Activated CD4-positive, alpha-beta T cell treated with anti-CD3 and anti-CD28 coated beads for 36 hours (primary cell): ENCODE measurements around the gene CCDC188. TPM values are rescaled to one million over a fixed set of nuclear protein-coding genes. Genes with fewer than 3 reads are reported as not detected.
A peak's percentile ranks its signal among the peaks of the same experiment; 100 is the strongest.

Experiments
- ATAC-seq: fragments of 200-7000 bp; cut with Tn5 transposase; one replicate; pipeline ENCODE4 v1.10.0; 2021; ENCODE audit warnings: mild to moderate bottlenecking, moderate library complexity
- CTCF ChIA-PET: fragments of 350-600 bp; sonication (Branson Sonifier 250); formaldehyde crosslinking; loops from one replicate; lab custom pipeline; 2021; ENCODE audit warnings: antibody characterized with exemption; lab: Charles Lee
- POLR2A ChIA-PET: fragments of 350-600 bp; sonication (Branson Sonifier 250); formaldehyde crosslinking; loops from one replicate; lab custom pipeline; 2021; ENCODE audit warnings: antibody characterized with exemption, inconsistent platforms; lab: Charles Lee
- DNase-seq: peaks from one replicate; pipeline ENCODE4 v3.0.0-alpha.2; 2020
- H3K27ac Mint-ChIP-seq: one replicate; pipeline ENCODE4 v1.8.0; 2021; ENCODE audit warnings: mixed read lengths
- H3K27me3 Mint-ChIP-seq: one replicate; pipeline ENCODE4 v1.8.0; 2021; ENCODE audit warnings: mixed read lengths
- H3K36me3 Mint-ChIP-seq: one replicate; pipeline ENCODE4 v1.8.0; 2021; ENCODE audit warnings: low read depth, mixed read lengths
- H3K4me1 Mint-ChIP-seq: one replicate; pipeline ENCODE4 v1.8.0; 2021; ENCODE audit warnings: mixed read lengths
- H3K4me3 Mint-ChIP-seq: one replicate; pipeline ENCODE4 v1.8.0; 2021; ENCODE audit warnings: mild to moderate bottlenecking, moderate library complexity, mixed read lengths
- H3K9me3 Mint-ChIP-seq: one replicate; pipeline ENCODE4 v1.8.0; 2021; ENCODE audit warnings: low read depth, mixed read lengths
- intact Hi-C, 2 experiments: fragments of 100-400 bp; cut with DNase I in 1 of 2; cut with micrococcal nuclease in 1 of 2; formaldehyde crosslinking; loops; one replicate each; pipeline versions ENCODE4 v1.14.2 to v1.15.1; 2022 to 2024; cut with DNase I, micrococcal nuclease
- total RNA-seq, 2 experiments: library from RNA; stranded (reverse); gene quantifications; one replicate each; pipeline ENCODE4 v1.2.3, GENCODE V29; 2021

Gene CCDC188
- total RNA-seq, 2 experiments from 2014 or later: not detected

DNA sequence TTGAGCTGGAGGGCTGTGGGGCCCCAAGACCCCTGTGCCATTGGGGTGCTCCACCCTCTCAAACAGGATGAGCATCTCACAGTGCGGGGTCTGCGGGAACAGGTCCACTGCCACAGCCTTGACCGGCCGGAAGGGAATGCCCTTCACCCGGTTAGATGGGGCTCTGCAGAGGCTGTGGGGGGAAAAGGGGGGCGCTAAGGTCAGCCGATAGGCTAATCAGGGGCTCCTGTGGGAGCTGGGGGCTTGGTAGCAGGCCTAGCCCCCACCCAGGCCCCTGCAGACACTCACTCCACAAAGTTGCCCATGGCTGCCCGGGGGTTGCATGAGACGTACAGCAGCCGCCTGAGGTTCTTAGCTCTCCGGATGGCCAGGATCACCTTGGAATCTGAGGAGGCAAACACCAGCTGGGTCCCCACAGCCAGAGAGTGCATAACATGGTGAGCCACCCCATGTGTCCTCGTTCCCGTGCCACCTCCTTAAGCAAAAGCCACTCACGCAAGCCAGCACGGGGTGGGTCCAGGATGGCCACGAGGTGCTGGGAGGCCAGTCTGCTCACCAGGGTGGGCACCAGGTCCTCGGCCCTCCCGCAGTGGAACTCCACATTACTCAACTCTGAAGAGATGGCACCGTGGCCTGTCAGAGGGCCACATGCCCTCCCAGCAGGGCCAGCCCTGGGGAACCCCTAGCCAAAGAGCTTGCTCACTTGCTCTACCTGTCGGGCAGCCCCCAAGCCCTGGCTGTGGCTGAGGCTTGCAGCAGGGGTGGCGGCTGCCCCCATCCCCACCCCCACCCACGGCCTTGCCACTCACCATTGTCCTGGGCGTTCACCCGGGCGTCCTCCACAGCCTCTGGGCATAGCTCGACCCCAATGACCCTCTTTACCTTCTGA lies 38.0 kb downstream of the CCDC188 start:
- peaks cover 31% of the 10 kb centered on the region for H3K4me1 Mint-ChIP-seq
- ATAC-seq: no peak
- DNase-seq: no peak
- POLR2A ChIA-PET: no interaction called here
- intact Hi-C loops: no loop called here
- no peaks in the 10 kb centered on the region for H3K9me3 Mint-ChIP-seq
- H3K27ac Mint-ChIP-seq: peak overlapping the region; percentile 93
- peaks cover 28% of the 10 kb centered on the region for H3K36me3 Mint-ChIP-seq
- CTCF ChIA-PET: interaction anchor here (0.8 to 3.3 kb wide), 3 partner anchors 11 to 20 kb away, joined by 3 to 16 read pairs (median 10); no protein-coding TSS in a partner anchor
- no peak overlapping the region for H3K4me3 Mint-ChIP-seq
- H3K27me3 Mint-ChIP-seq: no peaks in the 10 kb centered on the region

- no peak overlapping the region for H3K4me3 Mint-ChIP-seq
- ATAC-seq (no peak), DNase-seq (no peak)
- ChIA-PET CTCF (interaction anchor here (0.8 to 3.3 kb wide), 5 partner anchors 10 to 142 kb away, joined by 3 to 16 read pairs (median 10); no protein-coding TSS in a partner anchor), POLR2A (interaction anchor here (0.6 to 1.8 kb wide), 3 partner anchors 11 to 33 kb away, joined by 4 read pairs; no protein-coding TSS in a partner anchor)
- intact Hi-C loops: loop anchor here in 1 of 2 experiments (1.0 kb wide), 1 partner anchor 12 kb away; no protein-coding TSS in a partner anchor
- no peaks in the 10 kb centered on the region for H3K27me3 Mint-ChIP-seq
- H3K36me3 Mint-ChIP-seq: peaks cover 37% of the 10 kb centered on the region
- no peaks in the 10 kb centered on the region for H3K9me3 Mint-ChIP-seq
- peak overlapping the region; percentile 93 for H3K27ac Mint-ChIP-seq
- H3K4me1 Mint-ChIP-seq: peaks cover 31% of the 10 kb centered on the region
These were observed 38.9 kb downstream of the CCDC188 start for GRCh38 chr22:20111689-20112622.

- Mint-ChIP-seq H3K4me1 (peaks cover 29% of the 10 kb centered on the region), H3K27me3 (no peaks in the 10 kb centered on the region), H3K27ac (peak overlapping the region; percentile 93), H3K36me3 (peaks cover 36% of the 10 kb centered on the region), H3K4me3 (no peak overlapping the region), H3K9me3 (no peaks in the 10 kb centered on the region)
- intact Hi-C loops: loop anchor here in 1 of 2 experiments (1.0 kb wide), 1 partner anchor 11 kb away; no protein-coding TSS in a partner anchor
- ChIA-PET CTCF (interaction anchor here (0.6 to 3.3 kb wide), 10 partner anchors 10 to 675 kb away, joined by 3 to 16 read pairs (median 4); no protein-coding TSS in a partner anchor), POLR2A (interaction anchor here (0.6 to 1.8 kb wide), 3 partner anchors 10 to 32 kb away, joined by 4 read pairs; no protein-coding TSS in a partner anchor)
- DNase-seq (peak; percentile 66), ATAC-seq (peak; percentile 79)
These were observed 39.7 kb downstream of the CCDC188 start for GRCh38 chr22:20111045-20111688.

- POLR2A ChIA-PET: interaction anchor here (1.8 kb wide), 1 partner anchor 10 kb away, joined by 4 read pairs; no protein-coding TSS in a partner anchor
These were observed 40.4 kb downstream of the CCDC188 start for GRCh38 chr22:20110359-20110985.

DNA sequence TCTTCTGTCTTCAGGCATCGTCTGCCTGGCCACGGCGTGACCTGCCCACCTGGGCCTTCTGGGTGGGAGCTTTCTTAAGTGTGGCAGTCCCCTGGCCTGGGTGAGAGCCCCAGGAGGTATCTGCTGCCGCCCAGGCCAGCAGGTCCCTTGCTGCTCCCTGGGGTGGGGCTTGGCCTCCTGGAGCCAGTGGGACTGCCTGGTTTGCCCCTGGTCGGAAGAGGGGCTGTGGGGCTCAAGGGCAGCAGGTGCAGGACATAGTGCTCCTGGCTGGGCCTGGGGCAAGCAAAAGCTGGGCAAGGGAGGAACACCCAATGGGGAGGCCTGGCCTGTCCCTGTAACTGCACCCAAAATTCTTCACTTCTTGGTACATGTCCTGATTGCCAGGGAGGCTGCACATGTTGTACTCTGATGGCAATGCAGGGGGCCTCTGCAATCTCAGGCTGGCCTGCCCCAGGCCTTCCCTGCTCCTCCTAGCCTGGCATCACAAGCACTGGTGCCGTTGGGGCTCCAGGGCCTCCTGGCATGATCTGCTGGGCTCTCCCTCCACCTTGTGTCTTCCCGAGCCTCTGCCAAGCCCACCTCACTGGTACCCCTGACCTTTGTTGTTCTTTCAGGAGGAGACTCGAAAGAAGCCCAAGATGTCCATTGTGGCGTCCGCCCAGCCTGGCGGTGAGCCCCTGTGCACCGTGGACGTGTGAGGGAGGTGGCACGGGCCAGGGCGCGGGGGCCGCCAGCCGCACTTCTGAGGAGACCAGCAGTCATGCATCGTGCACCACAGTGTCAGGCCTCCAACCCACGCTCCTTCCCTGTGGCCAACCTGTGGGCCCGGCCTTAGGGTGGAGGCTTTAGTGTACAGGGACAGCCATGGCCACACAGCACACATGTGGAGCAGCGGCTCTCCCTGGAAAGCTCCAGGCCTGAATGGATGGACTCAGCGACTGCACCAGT lies 41.2 kb downstream of the CCDC188 start:
- H3K4me1 Mint-ChIP-seq: peaks cover 24% of the 10 kb centered on the region
- DNase-seq (no peak), ATAC-seq (no peak)
- POLR2A ChIA-PET: interaction anchor here (0.6 to 1.8 kb wide), 2 partner anchors 9 to 31 kb away, joined by 4 to 8 read pairs; no protein-coding TSS in a partner anchor
- H3K4me3 Mint-ChIP-seq: no peak overlapping the region
- CTCF ChIA-PET: interaction anchor here (1.0 to 3.3 kb wide), 6 partner anchors 8 to 209 kb away, joined by 3 to 16 read pairs (median 4); no protein-coding TSS in a partner anchor
- no peak overlapping the region for H3K27ac Mint-ChIP-seq
- H3K36me3 Mint-ChIP-seq: peaks cover 28% of the 10 kb centered on the region
- H3K27me3 Mint-ChIP-seq: no peaks in the 10 kb centered on the region
- H3K9me3 Mint-ChIP-seq: no peaks in the 10 kb centered on the region
- intact Hi-C loops: no loop called here

More at GRCh38 chr22:20110359-20110985, 40.4 kb downstream of the CCDC188 start:
- intact Hi-C loops: no loop called here
- H3K27ac Mint-ChIP-seq: peak overlapping the region; percentile 93
- peaks cover 34% of the 10 kb centered on the region for H3K36me3 Mint-ChIP-seq
- H3K4me1 Mint-ChIP-seq: peaks cover 29% of the 10 kb centered on the region
- H3K4me3 Mint-ChIP-seq: no peak overlapping the region
- DNase-seq: no peak
- no peaks in the 10 kb centered on the region for H3K27me3 Mint-ChIP-seq
- no peaks in the 10 kb centered on the region for H3K9me3 Mint-ChIP-seq
- no peak for ATAC-seq
- CTCF ChIA-PET: interaction anchor here (0.6 to 3.3 kb wide), 10 partner anchors 9 to 674 kb away, joined by 3 to 16 read pairs (median 4); no protein-coding TSS in a partner anchor

DNA sequence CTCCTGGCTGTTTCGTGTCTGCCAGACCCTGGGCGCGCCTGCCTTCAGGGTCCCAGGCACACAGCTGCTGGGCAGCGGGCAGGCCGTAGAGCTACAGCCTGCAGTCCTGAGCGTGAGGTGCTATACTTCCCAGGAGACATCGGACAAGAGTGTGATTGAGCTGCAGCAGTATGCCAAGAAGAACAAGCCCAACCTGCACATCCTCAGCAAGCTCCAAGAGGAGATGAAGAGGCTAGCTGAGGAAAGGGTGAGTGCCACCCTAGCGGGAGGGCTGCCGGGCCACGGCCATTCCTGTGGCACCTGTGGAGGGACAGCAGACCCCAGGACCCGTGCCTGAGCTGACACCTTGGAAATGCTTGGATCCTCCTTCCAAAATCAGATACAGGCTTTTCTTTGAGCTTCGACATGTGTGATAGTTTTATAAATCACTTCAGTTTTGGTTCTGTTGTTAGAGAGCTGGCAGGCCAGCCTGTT lies 42.1 kb downstream of the CCDC188 start:
- peaks cover 24% of the 10 kb centered on the region for H3K36me3 Mint-ChIP-seq
- H3K4me1 Mint-ChIP-seq: peaks cover 17% of the 10 kb centered on the region
- ChIA-PET POLR2A (interaction anchor here (0.6 to 1.0 kb wide), 3 partner anchors 9 to 30 kb away, joined by 3 to 8 read pairs (median 4); partner anchors contain the start of gene TRMT2A), CTCF (interaction anchor here (1.0 to 1.3 kb wide), 3 partner anchors 8 to 12 kb away, joined by 3 to 6 read pairs (median 4); no protein-coding TSS in a partner anchor)
- H3K4me3 Mint-ChIP-seq: no peak overlapping the region
- intact Hi-C loops: no loop called here
- H3K9me3 Mint-ChIP-seq: no peaks in the 10 kb centered on the region
- H3K27ac Mint-ChIP-seq: peak overlapping the region; percentile 43
- no peaks in the 10 kb centered on the region for H3K27me3 Mint-ChIP-seq
- ATAC-seq (no peak), DNase-seq (no peak)

DNA sequence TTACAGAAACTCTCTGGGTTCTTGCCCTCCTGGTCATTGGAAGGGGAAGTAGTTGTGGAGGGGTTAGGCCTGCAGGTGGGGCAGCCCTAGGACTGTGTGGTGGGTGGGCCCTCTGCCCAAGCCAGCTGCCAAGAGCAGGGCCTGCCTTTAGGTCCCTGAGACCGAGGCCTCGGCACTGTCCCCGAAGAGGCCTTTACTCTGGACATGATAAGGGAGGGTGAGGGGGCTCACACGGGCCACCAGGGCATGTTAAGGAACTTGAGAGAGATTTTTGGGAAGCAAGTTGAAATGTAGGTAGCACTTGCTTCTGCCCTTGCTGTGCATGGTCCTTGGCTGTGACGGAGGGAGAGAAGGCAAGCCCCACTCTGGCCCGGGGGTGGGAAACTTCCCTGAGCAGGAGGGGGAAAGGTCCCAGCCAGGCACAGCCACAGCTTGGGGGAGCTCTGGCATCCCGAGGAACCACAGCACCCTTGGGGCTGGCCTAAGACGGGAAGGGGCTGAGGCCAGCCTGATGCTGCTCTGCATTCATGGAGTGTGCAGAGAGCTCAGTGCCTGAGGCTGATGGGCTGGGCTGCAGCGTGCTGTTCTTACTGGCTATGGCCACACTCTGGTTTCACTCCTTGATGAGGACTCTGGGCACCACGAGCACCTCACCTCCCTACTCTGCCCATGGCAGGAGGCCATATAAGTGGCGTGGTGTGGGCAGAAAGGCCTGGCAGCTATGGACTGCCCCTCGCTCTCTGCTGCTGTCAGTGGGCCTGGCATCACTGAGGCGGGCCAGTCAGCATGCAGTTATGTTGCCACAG lies 42.7 kb downstream of the CCDC188 start:
- H3K27me3 Mint-ChIP-seq: no peaks in the 10 kb centered on the region
- peaks cover 16% of the 10 kb centered on the region for H3K4me1 Mint-ChIP-seq
- intact Hi-C loops: no loop called here
- ATAC-seq (no peak), DNase-seq (no peak)
- peak overlapping the region; percentile 43 for H3K27ac Mint-ChIP-seq
- no peaks in the 10 kb centered on the region for H3K9me3 Mint-ChIP-seq
- CTCF ChIA-PET: interaction anchor here (1.0 to 1.3 kb wide), 3 partner anchors 7 to 11 kb away, joined by 3 to 6 read pairs (median 4); no protein-coding TSS in a partner anchor
- peaks cover 24% of the 10 kb centered on the region for H3K36me3 Mint-ChIP-seq
- no peak overlapping the region for H3K4me3 Mint-ChIP-seq
- POLR2A ChIA-PET: interaction anchor here (0.5 to 1.0 kb wide), 3 partner anchors 9 to 36 kb away, joined by 3 to 4 read pairs (median 3); partner anchors contain the start of gene TRMT2A

- ChIA-PET POLR2A (interaction anchor here (0.6 kb wide), 1 partner anchor 23 kb away, joined by 3 read pairs; no protein-coding TSS in a partner anchor), CTCF (interaction anchor here (1.1 kb wide), 1 partner anchor 9 kb away, joined by 6 read pairs; no protein-coding TSS in a partner anchor)
- no peak for ATAC-seq
- H3K27me3 Mint-ChIP-seq: no peaks in the 10 kb centered on the region
- H3K27ac Mint-ChIP-seq: peak overlapping the region; percentile 39
- H3K9me3 Mint-ChIP-seq: no peaks in the 10 kb centered on the region
- no peak overlapping the region for H3K4me3 Mint-ChIP-seq
- H3K4me1 Mint-ChIP-seq: peaks cover 18% of the 10 kb centered on the region
- intact Hi-C loops: no loop called here
- DNase-seq: no peak
- H3K36me3 Mint-ChIP-seq: peaks cover 25% of the 10 kb centered on the region
These were observed 43.4 kb downstream of the CCDC188 start for GRCh38 chr22:20107471-20107901.
